HG03565 (cell line): ENCODE results near the gene GSG1.

Source experiments
- ATAC-seq: cut with Tn5 transposase; IDR thresholded peaks from one replicate; pipeline ENCODE4 v1.9.1; 2021; ENCODE audit warnings: mild to moderate bottlenecking, moderate library complexity; ENCODE audit not compliant: unreplicated experiment

The GSG1 gene

DNA sequence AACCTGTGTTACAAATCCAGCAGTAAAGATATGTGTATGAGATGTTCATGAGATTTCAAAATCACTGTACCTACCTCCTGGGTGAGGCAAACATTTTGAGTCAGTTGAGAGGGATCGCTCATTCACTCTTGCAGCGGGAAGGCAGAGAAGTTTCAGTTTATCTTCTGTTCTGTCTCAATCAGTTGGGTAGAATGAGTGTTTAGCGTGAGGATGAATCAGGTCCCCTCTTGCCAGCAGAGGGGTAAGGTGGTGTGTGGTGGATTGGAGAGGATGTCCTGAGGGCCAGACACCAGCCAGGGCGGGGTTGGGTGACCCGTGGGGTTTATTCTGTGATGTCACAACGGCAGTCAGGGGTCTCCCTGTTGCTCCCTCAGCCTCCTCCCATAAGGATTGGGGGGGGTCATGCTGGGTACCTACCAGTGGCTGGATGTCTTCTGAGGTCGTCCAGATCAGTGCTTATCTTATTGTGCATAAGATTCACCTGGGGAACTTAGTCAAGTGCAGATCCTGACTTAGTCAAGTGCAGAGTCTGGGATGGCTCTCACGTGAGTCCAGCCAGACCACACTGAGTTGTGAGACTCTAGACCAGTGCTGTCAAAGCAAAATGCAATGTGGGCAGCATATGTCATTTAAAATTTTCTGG, at the start of gene GSG1:
GSG1 (minus strand) TSS at position 277 of the 643 bp plus-strand sequence; CDS start at position 122, 155 bp downstream.
- no peak for ATAC-seq

- no peak for ATAC-seq
Measured at GRCh38 chr12:13153180-13153579, 49.7 kb upstream of the GSG1 start.

DNA sequence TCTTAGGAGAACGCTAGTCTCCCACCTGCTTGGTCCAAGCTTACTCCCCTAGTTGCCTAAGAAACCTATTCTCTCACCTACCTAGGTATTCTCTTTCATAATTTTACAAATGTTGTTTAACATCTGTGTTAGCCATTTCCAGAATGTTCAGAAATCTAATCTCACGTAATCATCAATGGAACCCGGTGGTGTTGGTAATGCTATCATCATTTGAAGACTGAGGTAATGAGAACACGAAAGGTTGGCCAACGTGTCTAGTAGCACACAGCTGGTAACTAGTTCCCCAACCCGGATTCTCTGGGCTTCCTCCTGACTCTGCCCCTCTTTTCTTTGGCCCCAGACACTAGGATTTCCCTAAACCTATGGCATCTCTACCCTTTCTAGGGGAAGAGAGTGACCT, 49.3 kb upstream of the GSG1 start:
- ATAC-seq = no peak

- no peak for ATAC-seq
Measured at GRCh38 chr12:13152281-13152680, 48.8 kb upstream of the GSG1 start.

DNA sequence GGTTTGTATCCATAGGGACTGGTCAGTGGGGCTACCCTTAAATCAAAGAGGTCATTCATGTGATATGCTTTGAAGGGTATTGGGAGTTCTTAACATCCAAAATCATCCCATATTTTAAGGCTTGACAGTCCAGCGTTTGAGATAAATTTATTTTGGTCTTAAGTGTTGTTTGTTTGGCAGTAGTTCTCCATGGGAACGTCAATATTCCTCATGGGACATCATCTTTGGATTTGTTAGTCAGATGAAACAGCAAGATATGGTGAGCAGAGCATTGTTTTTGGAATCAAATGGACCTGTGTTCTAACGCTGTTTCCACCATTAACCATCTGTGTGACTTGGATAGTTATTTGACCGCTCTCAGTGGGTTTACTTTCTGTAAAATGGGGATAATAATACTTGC, 45.9 kb upstream of the GSG1 start:
- no peak for ATAC-seq

GRCh38 chr12:13148485-13148847, 45.0 kb upstream of the GSG1 start:
- no peak for ATAC-seq

- no peak for ATAC-seq
Measured at GRCh38 chr12:13147688-13148484, 44.4 kb upstream of the GSG1 start.

DNA sequence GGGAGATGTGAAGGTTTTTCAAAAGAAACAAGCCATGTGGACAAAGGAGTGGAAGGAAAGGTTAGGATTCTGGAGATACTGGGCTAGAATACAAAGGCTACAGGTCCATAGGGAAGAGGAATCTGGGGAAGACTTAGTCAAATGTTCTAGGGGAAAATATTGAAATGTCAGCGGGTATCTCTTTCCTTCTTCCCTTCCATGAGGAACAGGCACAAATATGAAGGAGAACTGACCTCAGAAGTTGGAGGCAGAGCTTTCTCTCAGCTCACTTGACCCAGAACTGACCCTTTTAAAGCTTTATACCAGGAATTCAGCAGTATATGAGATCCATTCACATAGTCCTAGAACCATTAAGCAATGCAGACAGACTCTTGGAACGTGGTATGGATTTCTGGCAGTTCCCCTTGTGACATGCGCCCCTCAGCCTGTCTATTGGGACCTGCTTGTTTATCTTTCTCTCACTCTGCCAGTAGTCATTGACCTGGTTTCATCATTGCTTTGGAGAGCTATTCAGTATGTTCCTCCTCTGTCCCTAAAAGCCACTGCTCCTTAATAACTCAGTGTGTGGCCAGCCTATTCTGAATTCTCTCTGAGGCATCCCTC, 43.0 kb upstream of the GSG1 start:
- no peak for ATAC-seq

GRCh38 chr12:13144266-13144828, 40.9 kb upstream of the GSG1 start:
- no peak for ATAC-seq

- ATAC-seq = no peak
Measured at GRCh38 chr12:13142747-13143146, 39.3 kb upstream of the GSG1 start.

DNA sequence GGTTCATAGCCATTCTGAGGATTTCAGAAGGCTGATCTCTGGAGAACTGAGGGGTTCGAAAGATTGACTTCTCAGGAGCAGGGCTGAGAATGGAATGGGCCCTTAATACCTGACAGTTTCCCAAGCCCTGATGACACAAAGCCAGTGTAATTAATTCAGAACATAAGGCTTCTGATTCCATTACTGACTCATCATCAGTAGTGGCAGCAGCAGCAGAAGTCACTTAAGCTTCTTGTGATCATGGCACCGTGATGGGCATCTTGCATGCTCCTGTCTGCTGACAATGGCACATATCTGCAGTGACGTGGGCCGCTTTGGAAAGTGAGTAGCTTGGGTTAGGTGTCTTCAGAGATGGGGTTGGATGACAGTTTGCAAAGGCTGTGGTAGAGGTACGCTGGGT, 38.2 kb upstream of the GSG1 start:
- no peak for ATAC-seq

DNA sequence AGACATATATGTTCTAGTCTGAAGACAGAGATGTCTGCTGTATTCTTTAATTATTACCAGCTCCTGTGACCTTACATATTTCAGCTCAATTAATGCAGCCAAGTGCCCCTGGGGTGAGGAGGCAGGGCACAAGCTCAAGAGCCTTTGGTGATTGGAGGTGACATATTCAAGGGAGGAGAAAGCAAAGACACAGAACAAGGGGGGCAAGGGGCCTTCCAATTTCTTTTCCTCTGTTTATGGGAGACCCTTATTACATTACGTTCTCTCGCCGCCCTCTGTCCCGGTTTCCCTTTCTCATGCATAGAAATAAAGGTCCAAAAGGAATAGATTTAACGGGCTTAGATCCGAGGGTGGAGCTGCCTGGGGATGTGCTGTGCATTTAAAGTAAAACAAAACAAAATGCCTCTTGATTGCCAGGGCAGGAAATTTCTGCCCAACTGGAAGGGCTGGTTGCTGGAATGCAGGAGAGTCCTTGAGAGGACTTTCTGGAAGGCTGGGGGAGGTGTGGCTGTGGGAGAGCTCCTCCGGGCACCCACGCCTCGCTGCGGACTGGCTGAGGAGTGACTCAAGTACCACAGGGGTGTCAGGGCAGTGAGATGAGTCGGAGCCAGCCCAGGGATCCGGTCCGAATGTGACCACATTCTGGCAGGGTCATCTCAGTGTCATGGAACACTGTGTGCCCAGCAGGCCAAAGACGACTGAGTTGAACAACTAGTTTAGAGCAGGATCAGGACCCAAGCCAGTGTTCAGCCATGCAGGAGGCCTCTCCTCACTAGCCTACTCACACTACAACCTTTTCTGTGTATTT, 32.1 kb upstream of the GSG1 start:
- ATAC-seq = no peak

DNA sequence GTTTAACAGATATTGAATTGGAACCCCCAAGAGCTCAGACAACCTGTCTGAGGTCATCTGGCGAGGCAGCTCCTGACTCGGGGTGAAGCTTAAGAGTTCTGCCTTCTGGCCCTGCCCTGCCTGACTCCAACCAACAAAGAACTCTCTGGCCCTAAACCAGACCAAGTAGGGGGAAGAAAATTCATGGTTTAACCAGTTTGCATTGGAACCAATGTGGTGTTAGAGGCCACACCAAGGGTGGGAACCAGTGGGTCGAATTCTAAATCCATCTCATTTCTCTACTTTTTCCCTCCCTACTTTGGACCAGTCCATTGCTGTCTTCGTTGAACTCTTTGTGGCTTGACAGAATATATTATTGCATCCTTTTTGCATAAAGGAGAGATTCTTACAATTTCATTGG, 30.4 kb upstream of the GSG1 start:
- ATAC-seq = no peak

- ATAC-seq = no peak
Measured at GRCh38 chr12:13130981-13131380, 27.5 kb upstream of the GSG1 start.

DNA sequence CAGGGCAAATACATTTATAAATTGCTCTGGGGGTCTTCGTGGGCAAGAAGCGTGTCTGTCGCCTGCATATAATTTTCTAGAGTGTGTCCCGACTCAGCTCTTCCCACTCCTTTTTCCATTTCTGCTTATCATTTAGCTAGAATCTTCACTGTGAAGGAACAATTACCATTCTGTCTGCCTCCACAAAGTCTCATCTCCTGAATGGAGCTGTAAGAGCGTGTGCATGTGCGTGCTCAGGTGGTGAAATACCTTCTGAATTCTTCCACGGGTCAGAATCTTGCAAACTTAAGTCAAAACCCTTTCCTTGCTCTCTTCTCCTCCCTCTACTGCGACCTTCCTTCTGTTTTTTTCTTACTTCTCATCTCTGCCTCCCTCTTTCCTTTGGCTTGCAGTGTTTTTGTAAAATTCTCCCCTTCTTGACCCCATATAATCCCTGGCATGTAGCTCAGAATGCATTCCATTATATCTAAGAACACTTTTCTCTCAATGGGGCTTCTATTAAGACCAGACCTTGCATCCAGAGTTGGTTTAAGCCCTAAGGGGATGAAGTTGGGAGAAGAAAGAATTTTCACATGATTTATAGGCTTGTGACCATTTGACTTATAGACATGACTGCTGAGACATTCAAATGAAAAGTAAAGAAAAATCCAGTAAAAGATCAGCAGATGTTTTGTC, 25.0 kb upstream of the GSG1 start:
- ATAC-seq = no peak

GRCh38 chr12:13127444-13127843, 24.0 kb upstream of the GSG1 start:
- no peak for ATAC-seq

DNA sequence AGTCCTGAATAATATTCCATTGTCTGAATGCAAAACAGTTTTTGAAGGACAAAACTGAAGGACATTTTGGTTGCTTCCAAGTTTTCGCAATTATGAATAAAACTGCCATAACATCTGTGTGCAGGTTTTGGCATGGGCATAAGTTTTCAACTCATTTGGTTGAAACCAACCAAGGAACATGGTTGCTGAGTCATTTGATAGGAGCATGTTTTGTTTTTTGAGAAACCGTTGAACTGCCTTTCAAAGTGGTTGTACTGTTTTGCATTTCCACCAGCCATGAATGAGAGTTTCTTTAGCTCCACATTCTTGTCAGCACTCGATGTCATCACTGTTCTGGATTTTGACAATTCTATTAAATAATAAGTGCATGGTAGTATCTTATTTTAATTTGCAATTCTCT, 23.0 kb upstream of the GSG1 start:
- no peak for ATAC-seq

DNA sequence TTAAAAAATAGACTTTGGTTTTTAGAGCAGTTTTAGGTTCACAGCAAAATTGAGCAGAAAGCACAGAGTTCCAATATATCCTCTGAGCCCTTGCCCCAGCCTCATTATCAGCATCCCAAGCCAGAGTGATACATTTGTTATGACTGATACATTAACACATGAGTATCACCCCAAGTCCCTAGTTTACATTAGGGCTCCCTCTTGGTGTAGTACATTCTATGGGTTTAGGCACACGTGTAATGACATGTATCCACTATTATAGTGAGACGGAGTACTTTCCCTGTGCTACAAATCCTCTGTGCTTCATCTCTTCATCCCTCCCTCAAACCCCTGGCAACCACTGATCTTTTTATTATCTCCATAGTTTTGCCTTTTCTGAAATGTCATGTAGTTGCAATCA, 22.5 kb upstream of the GSG1 start:
- ATAC-seq = no peak

GRCh38 chr12:13124656-13125505, 21.4 kb upstream of the GSG1 start:
- ATAC-seq = no peak

DNA sequence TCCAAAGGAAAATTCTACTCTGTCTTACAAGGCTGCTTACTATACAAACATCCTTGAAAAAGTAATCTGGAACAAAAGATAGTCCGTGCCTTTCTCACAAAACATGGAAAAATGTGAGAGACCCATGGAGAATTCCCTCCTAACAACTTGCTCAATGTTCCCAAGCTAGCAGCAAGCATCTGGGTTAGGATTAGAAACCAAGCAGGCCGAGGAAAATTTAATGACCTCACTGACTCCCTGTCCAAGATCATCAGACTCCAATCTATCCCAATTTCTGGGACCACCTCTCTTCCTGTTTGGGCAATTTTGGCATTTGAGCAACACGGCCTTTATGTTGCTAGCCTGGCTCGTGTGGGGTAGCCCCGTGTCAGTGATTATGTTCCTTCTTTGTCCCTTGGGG, 18.1 kb upstream of the GSG1 start:
- ATAC-seq = no peak
